GM20000 (cell line): ENCODE measurements around the gene RGL1.

Source experiments
- DNase-seq: peaks from one replicate; pipeline ENCODE4 v3.0.0; 2012; ENCODE audit warnings: low spot score
- CTCF ChIP-seq: IDR thresholded peaks from 2 replicates; pipeline ENCODE4 v1.5.1; 2012; ENCODE audit warnings: mild to moderate bottlenecking, control low read depth; ENCODE audit errors: extremely low read depth, missing control alignments

The RGL1 gene

DNA sequence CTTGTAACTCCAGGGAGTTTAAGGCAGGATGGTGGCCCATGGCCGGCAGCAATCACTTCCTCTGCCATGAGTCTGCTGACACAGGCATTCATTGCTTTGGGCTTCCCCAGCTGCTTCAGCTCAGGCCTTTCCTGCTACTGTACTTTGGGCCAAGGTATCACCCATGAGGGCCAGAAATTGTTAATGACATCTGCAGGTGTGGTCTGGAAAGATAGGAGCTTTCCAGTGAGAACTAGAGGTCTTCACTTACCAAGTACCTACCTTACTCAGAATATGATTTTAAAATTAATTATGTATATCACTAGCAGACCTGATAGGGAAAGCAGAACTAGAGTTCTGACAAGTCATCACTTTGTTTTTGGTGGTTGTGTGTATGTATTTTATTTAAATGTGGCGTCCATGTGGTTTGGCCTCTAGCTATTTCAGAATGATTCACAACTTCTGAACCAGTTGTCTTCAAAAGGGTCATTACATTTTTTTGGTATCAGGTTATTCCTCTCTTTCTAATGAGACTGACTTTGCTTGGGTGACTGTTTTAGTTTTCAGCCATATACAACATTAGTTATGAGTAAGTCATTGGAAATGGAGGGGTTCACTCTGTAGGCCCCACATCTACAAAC is 2.7 kb downstream of the RGL1 start:
- DNase-seq, result peak; percentile 70
- no peak for TF ChIP-seq CTCF

DNA sequence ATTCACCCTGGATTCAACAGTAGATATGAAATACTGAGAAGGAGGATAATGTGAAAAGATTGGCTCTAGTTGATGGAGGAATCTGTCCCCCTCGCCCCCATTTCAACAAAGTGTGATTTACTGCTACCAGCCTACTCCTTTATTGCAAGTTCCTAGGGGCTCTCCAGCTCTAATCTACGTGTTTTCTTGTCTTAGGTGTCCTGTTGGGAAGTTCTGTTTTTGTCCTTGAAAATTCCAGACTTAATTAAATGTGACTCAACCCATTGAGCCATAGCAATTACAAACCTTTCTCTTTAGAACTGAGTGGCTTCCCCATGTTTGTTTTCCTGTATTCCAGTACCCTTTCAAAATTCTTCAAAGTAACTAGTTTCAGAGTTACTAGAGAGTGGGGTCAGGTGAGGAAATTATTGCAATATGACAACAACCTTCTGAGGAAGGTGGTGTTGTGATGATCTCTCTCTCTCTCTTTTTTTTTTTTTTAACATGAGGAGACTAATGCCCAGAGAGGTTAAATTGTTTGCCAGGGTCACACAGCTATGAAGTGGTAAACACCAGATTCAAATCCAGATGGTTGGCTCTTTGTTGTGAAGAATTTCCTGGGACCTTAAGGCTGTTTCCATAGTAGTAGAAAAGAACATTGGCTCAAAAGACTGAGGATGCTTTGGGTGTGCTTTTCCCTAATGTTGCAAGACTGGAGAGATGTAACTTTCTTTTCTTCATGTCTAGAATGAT is 3.5 kb downstream of the RGL1 start:
- no peak for DNase-seq
- TF ChIP-seq CTCF, result no peak

DNA sequence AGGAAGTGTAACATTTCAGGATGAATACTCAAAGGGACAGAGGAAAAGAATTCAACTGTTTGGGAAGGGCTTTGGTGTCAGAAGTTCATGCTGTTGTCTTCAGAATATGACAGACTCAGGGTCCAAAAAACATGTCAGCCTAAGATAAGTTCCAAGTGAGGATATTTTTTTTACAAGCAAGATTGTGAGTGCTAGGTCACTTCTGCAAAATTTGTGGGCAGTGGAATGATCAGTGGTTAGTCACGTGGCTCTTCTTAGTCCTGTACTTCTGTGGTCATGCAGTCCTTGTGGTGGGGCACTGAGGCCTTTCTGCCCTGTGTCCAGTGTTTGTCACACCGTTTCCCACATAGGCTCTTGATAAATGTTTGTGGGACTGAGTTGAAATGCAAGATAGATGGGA is 5.2 kb downstream of the RGL1 start:
- TF ChIP-seq CTCF, result no peak
- no peak for DNase-seq

DNA sequence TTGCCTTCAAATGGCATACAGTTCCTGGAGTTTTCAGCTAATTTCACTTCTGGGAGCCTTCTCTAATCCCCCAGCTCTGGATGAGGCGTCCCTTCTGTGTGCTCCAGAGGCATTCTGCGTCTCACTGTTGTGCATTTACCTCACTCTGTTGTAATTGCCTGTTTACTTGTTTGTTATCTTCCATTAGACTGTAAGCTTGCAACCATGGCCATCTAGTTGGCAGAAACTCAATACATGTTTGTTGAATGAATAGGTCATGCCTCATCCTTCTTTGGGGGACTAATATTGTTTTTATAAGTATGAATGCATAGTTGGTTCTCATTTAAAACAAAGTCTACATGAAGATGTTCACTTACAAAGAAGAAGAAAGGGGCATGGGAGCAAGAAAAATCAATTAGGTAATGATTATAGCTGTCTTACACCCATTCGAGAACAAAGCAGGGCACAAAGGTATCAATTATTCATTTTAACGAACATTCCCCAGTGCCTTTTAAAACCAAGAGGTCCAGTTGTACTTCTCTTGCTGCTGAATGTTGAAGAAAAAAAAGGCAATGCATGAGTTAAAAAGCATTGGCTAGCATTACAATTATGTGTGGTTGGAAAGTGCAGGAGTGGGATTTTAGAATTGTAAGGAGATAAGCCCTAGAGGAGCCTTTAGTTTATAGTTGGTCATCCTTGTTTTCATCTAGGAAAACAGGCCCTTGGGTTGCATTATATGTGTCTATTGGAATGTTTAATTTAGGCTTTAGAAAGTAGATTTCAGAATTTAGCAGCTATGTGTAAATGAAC is 6.0 kb downstream of the RGL1 start:
- no peak for TF ChIP-seq CTCF
- DNase-seq, result no peak

GRCh38 chr1:183812128-183812527 is 7.2 kb downstream of the RGL1 start:
- DNase-seq, result no peak
- no peak for TF ChIP-seq CTCF

DNA sequence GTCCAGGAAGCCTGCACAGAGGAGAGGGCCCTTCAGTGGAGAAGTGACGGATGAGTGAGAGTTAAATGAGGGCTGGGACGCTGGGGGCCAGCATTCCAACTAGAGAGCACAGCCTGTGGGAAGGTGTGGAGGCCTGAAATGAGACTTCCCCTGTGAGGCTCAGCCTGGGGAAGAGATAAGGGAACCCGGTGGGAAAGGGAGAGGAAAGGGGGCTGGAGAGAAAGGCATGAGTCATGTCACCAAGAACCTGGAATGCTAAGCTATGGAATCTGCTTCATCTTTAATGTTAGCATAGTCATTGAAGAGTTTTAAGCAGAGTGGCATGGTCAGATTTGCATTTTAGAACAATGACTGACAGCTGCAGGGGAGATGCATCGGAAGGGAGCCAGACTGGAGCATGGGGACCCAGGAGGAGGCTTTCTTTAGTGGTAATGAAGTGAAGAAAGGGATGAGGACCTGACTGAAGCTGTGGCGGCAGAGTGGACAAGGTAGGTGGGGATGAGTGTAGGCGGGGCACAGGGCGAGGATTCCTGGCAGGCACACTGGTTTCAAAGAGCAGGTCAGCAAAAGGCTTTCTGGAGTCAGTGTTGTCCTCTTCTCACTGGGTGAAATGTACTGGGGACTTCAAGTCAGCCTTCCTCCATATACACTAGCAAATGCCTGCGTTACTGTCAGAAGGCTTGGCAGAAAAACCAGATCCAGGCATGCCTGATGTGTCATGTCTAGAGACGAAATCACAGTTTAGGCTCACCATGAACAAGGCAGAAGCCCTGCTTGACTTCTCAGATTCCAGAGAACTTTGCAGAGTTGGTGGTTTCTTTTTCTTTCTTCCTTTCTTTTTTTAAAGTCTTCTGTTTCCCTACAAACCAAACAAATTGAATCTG is 8.0 kb downstream of the RGL1 start:
- no peak for DNase-seq
- TF ChIP-seq CTCF, result no peak
